GM12878 (cell line): ENCODE measurements around the gene SH3D19. TPM values are rescaled to one million over a fixed set of nuclear protein-coding genes. Genes with fewer than 3 reads are reported as not detected.

Source experiments
- CBX3 ChIP-seq: fragments of 200-600 bp; sonication (generic); IDR thresholded peaks from 2 replicates; pipeline ENCODE4 v1.6.1; 2016; ENCODE audit warnings: low read depth, borderline replicate concordance
- CUX1 ChIP-seq: IDR thresholded peaks from 2 replicates; pipeline ENCODE4 v1.6.1; 2012; ENCODE audit warnings: improper control_type of control experiment, low read depth, low read length; ENCODE audit not compliant: insufficient replicate concordance
- HDAC2 ChIP-seq: fragments of 200-600 bp; sonication (generic); IDR thresholded peaks from 2 replicates; pipeline ENCODE4 v1.6.1; 2017
- IRF5 ChIP-seq: fragments of 450-650 bp; IDR thresholded peaks from 2 replicates; pipeline ENCODE4 v1.6.1; 2017; ENCODE audit warnings: borderline replicate concordance
- SMAD5 ChIP-seq: IDR thresholded peaks from 2 replicates; pipeline ENCODE4 v1.6.1; 2016; ENCODE audit warnings: antibody characterized with exemption, low read depth
- SPI1 ChIP-seq: IDR thresholded peaks from 2 replicates; pipeline ENCODE4 v1.6.1; 2011; ENCODE audit warnings: low read depth, mild to moderate bottlenecking, low read length, moderate library complexity, borderline replicate concordance; ENCODE audit not compliant: insufficient read depth
- ZBTB33 ChIP-seq: fragments of 450-650 bp; IDR thresholded peaks from 2 replicates; pipeline ENCODE4 v1.6.1; 2017; ENCODE audit warnings: mild to moderate bottlenecking
- polyA plus RNA-seq, 11 experiments: library from polyadenylated mRNA; depleted of rRNA in 4 of 11; unstranded in 6 of 11; stranded (reverse) in 5 of 11; fragments of >200 nt; fragmentation: Nextera tagmentation in 4 of 11; fragmentation: Illumina TruSeq in 1 of 11; extraction: Ambion mirVana in 4 of 11; extraction: Trizol in 1 of 11; gene quantifications; 1 replicate in 1 of 11; 2 replicates in 10 of 11; pipeline versions ENCODE4 v1.2.1 to v1.2.3, GENCODE V29; 2011 to 2016; ENCODE audit warnings: inconsistent platforms in 2 of 11, missing spikeins in 2 of 11, low read depth in 1 of 11
- total RNA-seq, 4 experiments: library from RNA; depleted of rRNA in 3 of 4; stranded (reverse); fragments of >200 nt in 3 of 4; fragmentation: Illumina TruSeq in 1 of 4; extraction: Trizol in 1 of 4; gene quantifications; 2 replicates each; pipeline versions ENCODE4 v1.2.1 to v1.2.3, GENCODE V29; 2013 to 2021

SH3D19 gene
- total and polyA plus RNA-seq, 10 of the 15 experiments (the other 5 are each of a cell fraction or from before 2014, with no cell fraction given) = 0.03 to 6.9 (median 0.33) TPM; not detected in 3

- TF ChIP-seq SMAD5 (no peak), IRF5 (no peak), CBX3 (no peak), CUX1 (no peak), HDAC2 (no peak), ZBTB33 (no peak), SPI1 (no peak)
- TF ChIP-seq, all 136 proteins: peak for 0
Observed at GRCh38 chr4:151287409-151287808, 38.0 kb downstream of the SH3D19 start (continued).
